HG03439 (cell line): ENCODE measurements around the gene PTPRJ.
"Not testable (repeated sequence)": the region's sequence is repeated elsewhere in the genome, so short reads cannot be mapped to it uniquely, and the experiment has no call there.

ENCODE experiments used
- ATAC-seq: cut with Tn5 transposase; IDR thresholded peaks from one replicate; pipeline ENCODE4 v1.9.1; 2021; ENCODE audit warnings: mild to moderate bottlenecking, moderate library complexity; ENCODE audit not compliant: unreplicated experiment

Gene PTPRJ

GRCh38 chr11:48190906-48191654 is 210.7 kb downstream of the PTPRJ start:
- ATAC-seq, result not testable (repeated sequence)

DNA sequence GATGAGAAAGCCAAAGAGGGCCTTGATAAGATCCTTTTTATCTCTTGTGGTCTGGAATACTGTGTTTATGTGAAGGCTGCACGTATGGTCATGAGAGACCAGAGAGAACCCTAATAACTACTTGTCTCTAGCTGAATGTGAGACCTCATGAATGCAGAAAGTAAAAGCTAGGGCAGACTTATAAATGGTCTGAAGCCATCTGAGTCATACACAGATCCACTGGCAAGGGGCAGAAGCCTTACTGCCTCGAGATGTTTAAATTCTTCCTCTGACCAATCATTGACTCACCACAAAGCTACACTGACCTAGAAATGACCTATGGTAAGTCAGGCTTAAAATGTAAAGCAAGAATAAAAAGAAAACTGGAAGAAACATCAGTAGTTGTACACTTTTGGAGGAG is 213.5 kb downstream of the PTPRJ start:
- ATAC-seq, result no peak

GRCh38 chr11:48207881-48208280 is 227.5 kb downstream of the PTPRJ start:
- no peak for ATAC-seq

DNA sequence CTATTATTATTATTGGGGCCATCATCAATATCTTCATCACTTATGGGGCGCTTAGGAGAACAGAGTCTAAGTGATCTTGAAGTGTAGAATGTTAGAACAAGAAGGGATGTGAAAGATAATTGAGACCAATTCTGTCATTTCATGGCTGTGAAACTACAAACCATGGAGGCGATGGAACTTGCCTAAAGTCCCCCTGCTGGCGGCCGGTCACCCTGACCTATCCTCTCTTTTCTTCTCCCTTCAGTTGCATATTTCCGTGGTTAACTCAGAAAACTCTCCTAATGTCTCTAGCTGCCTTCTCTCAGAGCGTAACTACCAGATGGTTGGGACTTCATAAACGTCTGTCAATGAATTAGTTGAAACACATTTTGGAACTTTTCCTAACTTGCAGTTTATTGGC is 229.7 kb downstream of the PTPRJ start:
- ATAC-seq, result no peak

DNA sequence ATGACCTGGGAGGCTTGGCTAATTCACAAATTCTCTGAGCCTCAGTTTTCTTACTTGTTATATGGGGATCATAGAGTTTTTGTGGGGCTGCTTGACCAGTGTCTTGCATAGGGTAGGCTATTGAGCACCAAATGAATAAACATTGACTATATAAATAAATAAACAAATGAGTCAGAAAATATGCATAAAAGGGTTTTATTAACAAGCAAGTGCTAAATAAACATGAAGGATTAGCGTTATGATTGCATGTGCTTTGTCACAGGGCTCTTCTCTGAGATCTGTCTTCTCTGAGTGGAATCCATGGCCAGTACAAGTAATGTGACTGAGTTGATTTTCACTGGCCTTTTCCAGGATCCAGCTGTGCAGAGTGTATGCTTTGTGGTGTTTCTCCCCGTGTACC is 236.2 kb downstream of the PTPRJ start, which contains the start of gene OR4B1:
TSS of gene OR4B1 (plus strand) at position 301 of the 400 bp plus-strand sequence. CDS start at position 301, 0 bp downstream.
- no peak for ATAC-seq
